ENCODE measurements around the gene TRIM41. TPM values are rescaled to one million over a fixed set of nuclear protein-coding genes. Genes with fewer than 3 reads are reported as not detected.
"Not testable (repeated sequence)": the region's sequence is repeated elsewhere in the genome, so short reads cannot be mapped to it uniquely, and the experiment has no call there.

Gene TRIM41
- total RNA-seq, 1 donor: 15.9 TPM

- Histone ChIP-seq H3K27ac (ENCODE audit: low read depth, low read length) (peak within 1 kb of the TSS; percentile 97), H3K36me3 (ENCODE audit: insufficient read depth, low read length) (peaks cover 2% of the 10 kb centered on the region), H3K9me3 (ENCODE audit: low read depth, low read length) (no peaks in the 10 kb centered on the region), H3K4me2 (ENCODE audit: insufficient read depth, low read length) (peak within 1 kb of the TSS; percentile 99), H2AFZ (ENCODE audit: low read length) (peak within 1 kb of the TSS; percentile 77), H3K4me1 (ENCODE audit: insufficient read depth, low read length) (peaks cover 20% of the 10 kb centered on the region), H4K20me1 (ENCODE audit: insufficient read depth, low read length) (peaks cover 42% of the 10 kb centered on the region), H3K79me2 (ENCODE audit: insufficient read depth, low read length) (peaks cover 68% of the 10 kb centered on the region), H3K27me3 (ENCODE audit: insufficient read depth, low read length) (no peaks in the 10 kb centered on the region), H3K4me3 (ENCODE audit: insufficient read depth, low read length) (peak within 1 kb of the TSS; percentile 98)
- TF ChIP-seq CTCF (IDR thresholded peaks at IDR 0.05; ENCODE audit: extremely low read depth, low read depth, low read length): no peak
- peak; percentile 95 for DNase-seq (ENCODE audit: insufficient read length, low spot score, missing footprints)
Measured at GRCh38 chr5:181260720-181261319, 37.7 kb downstream of the TRIM41 start, which contains the start of gene TRIM52. TRIM52 (minus strand) TSS chr5:181261143; CDS start chr5:181260813, 330 bp downstream.

DNA sequence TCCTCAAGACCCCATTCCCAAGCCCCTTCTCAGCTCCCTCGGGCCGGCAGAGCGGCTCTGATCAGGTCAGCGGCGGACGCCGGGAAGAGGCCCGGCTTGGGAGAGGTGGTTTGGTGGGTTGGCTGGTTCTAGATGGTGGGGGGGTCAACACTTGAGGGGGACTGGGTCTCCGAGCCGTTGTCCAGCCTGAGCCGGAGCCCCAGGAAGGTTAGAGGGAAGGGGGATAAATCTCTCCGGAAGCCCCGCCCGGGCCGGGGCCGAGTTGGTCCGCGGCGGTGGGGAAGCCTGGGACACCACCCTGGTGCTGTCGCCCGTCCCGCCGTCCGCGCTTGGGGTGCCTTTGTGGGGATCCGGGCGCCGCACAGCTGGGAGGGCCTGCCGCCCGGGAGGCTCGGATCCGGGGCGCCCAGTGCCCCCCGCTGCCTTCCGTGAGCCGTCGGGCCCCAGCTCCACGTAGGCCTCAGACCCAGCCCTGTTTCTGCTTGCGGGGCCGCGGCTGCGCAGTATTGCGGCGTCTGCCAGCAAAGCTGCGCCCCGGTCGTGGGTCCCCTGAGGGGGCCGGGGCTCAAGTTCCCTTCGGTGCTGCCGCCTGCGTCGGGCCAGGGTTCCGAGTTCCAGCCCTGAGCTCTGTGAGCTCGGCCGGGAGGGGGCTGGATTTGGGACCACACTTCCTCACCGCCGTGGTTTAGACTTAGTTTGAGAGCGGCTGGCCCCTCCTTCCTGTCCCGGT, 38.4 kb downstream of the TRIM41 start:
- Histone ChIP-seq H3K4me2 (ENCODE audit: insufficient read depth, low read length) (peak overlapping the region; percentile 99), H3K9me3 (ENCODE audit: low read depth, low read length) (no peaks in the 10 kb centered on the region), H3K79me2 (ENCODE audit: insufficient read depth, low read length) (peaks cover 61% of the 10 kb centered on the region), H3K4me3 (ENCODE audit: insufficient read depth, low read length) (peak overlapping the region; percentile 98), H3K27me3 (ENCODE audit: insufficient read depth, low read length) (no peaks in the 10 kb centered on the region), H3K4me1 (ENCODE audit: insufficient read depth, low read length) (peaks cover 20% of the 10 kb centered on the region), H3K27ac (ENCODE audit: low read depth, low read length) (peak overlapping the region; percentile 97), H4K20me1 (ENCODE audit: insufficient read depth, low read length) (peaks cover 35% of the 10 kb centered on the region), H2AFZ (ENCODE audit: low read length) (peak overlapping the region; percentile 77), H3K36me3 (ENCODE audit: insufficient read depth, low read length) (peaks cover 2% of the 10 kb centered on the region)
- DNase-seq (ENCODE audit: insufficient read length, low spot score, missing footprints): peak; percentile 94
- TF ChIP-seq CTCF (IDR thresholded peaks at IDR 0.05; ENCODE audit: extremely low read depth, low read depth, low read length): no peak

- no peak overlapping the region for H3K4me3 ChIP-seq (ENCODE audit: insufficient read depth, low read length)
- no peak overlapping the region for H3K27ac ChIP-seq (ENCODE audit: low read depth, low read length)
- no peak for TF ChIP-seq CTCF (IDR thresholded peaks at IDR 0.05; ENCODE audit: extremely low read depth, low read depth, low read length)
- H2AFZ ChIP-seq (ENCODE audit: low read length): no peak overlapping the region
- no peaks in the 10 kb centered on the region for H3K27me3 ChIP-seq (ENCODE audit: insufficient read depth, low read length)
- H4K20me1 ChIP-seq (ENCODE audit: insufficient read depth, low read length): peaks cover 20% of the 10 kb centered on the region
- no peak for DNase-seq (ENCODE audit: insufficient read length, low spot score, missing footprints)
- H3K4me2 ChIP-seq (ENCODE audit: insufficient read depth, low read length): no peak overlapping the region
- no peaks in the 10 kb centered on the region for H3K36me3 ChIP-seq (ENCODE audit: insufficient read depth, low read length)
- H3K9me3 ChIP-seq (ENCODE audit: low read depth, low read length): no peaks in the 10 kb centered on the region
- peaks cover 40% of the 10 kb centered on the region for H3K79me2 ChIP-seq (ENCODE audit: insufficient read depth, low read length)
- H3K4me1 ChIP-seq (ENCODE audit: insufficient read depth, low read length): peaks cover 20% of the 10 kb centered on the region
Measured at GRCh38 chr5:181263633-181264032, 40.6 kb downstream of the TRIM41 start.

GRCh38 chr5:181265092-181265671, 42.1 kb downstream of the TRIM41 start:
- Histone ChIP-seq H3K9me3 (ENCODE audit: low read depth, low read length) (no peaks in the 10 kb centered on the region), H3K27ac (ENCODE audit: low read depth, low read length) (no peak overlapping the region), H3K36me3 (ENCODE audit: insufficient read depth, low read length) (no peaks in the 10 kb centered on the region), H3K79me2 (ENCODE audit: insufficient read depth, low read length) (peaks cover 24% of the 10 kb centered on the region), H3K27me3 (ENCODE audit: insufficient read depth, low read length) (no peaks in the 10 kb centered on the region), H2AFZ (ENCODE audit: low read length) (no peak overlapping the region), H3K4me2 (ENCODE audit: insufficient read depth, low read length) (no peak overlapping the region), H3K4me3 (ENCODE audit: insufficient read depth, low read length) (no peak overlapping the region), H4K20me1 (ENCODE audit: insufficient read depth, low read length) (peaks cover 4% of the 10 kb centered on the region), H3K4me1 (ENCODE audit: insufficient read depth, low read length) (peaks cover 5% of the 10 kb centered on the region)
- no peak for TF ChIP-seq CTCF (IDR thresholded peaks at IDR 0.05; ENCODE audit: extremely low read depth, low read depth, low read length)
- DNase-seq (ENCODE audit: insufficient read length, low spot score, missing footprints): no peak

DNA sequence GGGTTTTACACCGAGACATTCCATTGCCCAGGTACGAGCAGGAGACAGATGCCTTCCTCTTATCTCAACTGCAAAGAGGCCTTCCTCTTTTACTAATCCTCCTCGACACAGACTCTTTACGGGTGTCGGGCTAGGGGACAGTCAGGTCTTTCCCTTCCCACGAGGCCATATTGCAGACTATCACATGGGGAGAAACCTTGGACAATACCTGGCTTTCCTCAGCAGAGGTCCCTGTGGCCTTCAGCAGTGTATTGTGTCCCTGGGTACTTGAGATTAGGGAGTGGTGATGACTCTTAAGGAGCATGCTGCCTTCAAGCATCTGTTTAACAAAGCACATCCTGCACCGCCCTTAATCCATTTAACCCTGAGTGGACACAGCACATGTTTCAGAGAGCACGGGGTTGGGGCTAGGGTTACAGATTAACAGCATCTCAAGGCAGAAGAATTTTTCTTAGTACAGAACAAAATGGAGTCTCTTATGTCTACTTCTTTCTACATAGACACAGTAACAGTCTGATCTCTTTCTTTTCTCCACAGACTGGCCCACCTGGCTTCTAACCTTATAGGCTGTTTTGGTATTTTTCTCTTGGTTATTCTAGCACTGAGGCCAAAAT, 44.3 kb downstream of the TRIM41 start:
- H4K20me1 ChIP-seq (ENCODE audit: insufficient read depth, low read length); H3K4me2 ChIP-seq (ENCODE audit: insufficient read depth, low read length); H3K9me3 ChIP-seq (ENCODE audit: low read depth, low read length); H3K27ac ChIP-seq (ENCODE audit: low read depth, low read length); H3K4me1 ChIP-seq (ENCODE audit: insufficient read depth, low read length); H3K4me3 ChIP-seq (ENCODE audit: insufficient read depth, low read length); H3K27me3 ChIP-seq (ENCODE audit: insufficient read depth, low read length); H3K79me2 ChIP-seq (ENCODE audit: insufficient read depth, low read length); DNase-seq (ENCODE audit: insufficient read length, low spot score, missing footprints); H2AFZ ChIP-seq (ENCODE audit: low read length); H3K36me3 ChIP-seq (ENCODE audit: insufficient read depth, low read length): not testable (repeated sequence)
